Activated T-helper 1 cell treated with anti-CD3 and anti-CD28 coated beads, Interleukin-2, amount 50 U/mL, for 16 hours (primary cell): Measurements from ENCODE around the gene MTHFD1.
"Not testable (repeated sequence)": the region's sequence is repeated elsewhere in the genome, so short reads cannot be mapped to it uniquely, and the experiment has no call there.

ENCODE experiments used
- DNase-seq, 2 donors: peaks; one replicate each; pipeline ENCODE4 v3.0.0-alpha.2; 2020; ENCODE audit warnings: low read depth in 1 of 2, low spot score in 1 of 2

Gene MTHFD1

GRCh38 chr14:64387782-64388532, at the start of gene MTHFD1:
Gene MTHFD1 (plus strand): TSS chr14:64388353. CDS start chr14:64388428, 75 bp downstream.
- peak; percentile 92 to 94 for DNase-seq

- peak; percentile 66 to 76 for DNase-seq
These were observed 49.4 kb upstream of the MTHFD1 start for GRCh38 chr14:64338616-64339316.

- DNase-seq, result no peak
These were observed 47.5 kb upstream of the MTHFD1 start for GRCh38 chr14:64340560-64341196.

- no peak for DNase-seq
These were observed 40.4 kb upstream of the MTHFD1 start for GRCh38 chr14:64347748-64348147.

GRCh38 chr14:64349741-64350490, 38.2 kb upstream of the MTHFD1 start:
- DNase-seq, result no peak

GRCh38 chr14:64363265-64363846, 24.8 kb upstream of the MTHFD1 start:
- no peak for DNase-seq

GRCh38 chr14:64364907-64365306, 23.2 kb upstream of the MTHFD1 start:
- DNase-seq, result no peak

- DNase-seq, result not testable (repeated sequence)
These were observed 22.7 kb upstream of the MTHFD1 start for GRCh38 chr14:64365358-64365889.

- no peak for DNase-seq
These were observed 19.0 kb upstream of the MTHFD1 start for GRCh38 chr14:64369201-64369600.

GRCh38 chr14:64387232-64387781, 846 bp upstream of the MTHFD1 start:
- no peak for DNase-seq

- peak in 1 of 2 donors; percentile 8 for DNase-seq
These were observed 556 bp downstream of the MTHFD1 start for GRCh38 chr14:64388533-64389285.

GRCh38 chr14:64391113-64391725, 3.1 kb downstream of the MTHFD1 start:
- DNase-seq, result no peak

- DNase-seq, result no peak
These were observed 3.8 kb downstream of the MTHFD1 start for GRCh38 chr14:64391986-64392385.

- not testable (repeated sequence) for DNase-seq
These were observed 5.1 kb downstream of the MTHFD1 start for GRCh38 chr14:64393189-64393726.

- DNase-seq, result no peak
These were observed 6.3 kb downstream of the MTHFD1 start for GRCh38 chr14:64394423-64394822.

- no peak for DNase-seq
These were observed 7.0 kb downstream of the MTHFD1 start for GRCh38 chr14:64394977-64395633.

- DNase-seq, result no peak
These were observed 12.8 kb downstream of the MTHFD1 start for GRCh38 chr14:64400829-64401459.

- DNase-seq, result no peak
These were observed 13.8 kb downstream of the MTHFD1 start for GRCh38 chr14:64401949-64402348.
